Colonic mucosa (tissue), 4 donors: Measurements from ENCODE around the gene TMEM51. TPM values are rescaled to one million over a fixed set of nuclear protein-coding genes. Genes with fewer than 3 reads are reported as not detected.

Experiments
- DNase-seq: peaks from one replicate; pipeline ENCODE4 v3.0.0-alpha.2; 2020
- H3K27ac ChIP-seq: fragments of 200-600 bp; one replicate; pipeline ENCODE4 v1.8.0; 2021
- H3K27me3 ChIP-seq: fragments of 200-600 bp; one replicate; pipeline ENCODE4 v1.8.0; 2021
- H3K36me3 ChIP-seq: fragments of 200-600 bp; one replicate; pipeline ENCODE4 v1.8.0; 2021
- H3K4me1 ChIP-seq: fragments of 200-600 bp; one replicate; pipeline ENCODE4 v1.8.0; 2021; ENCODE audit warnings: mild to moderate bottlenecking
- H3K4me3 ChIP-seq: fragments of 200-600 bp; one replicate; pipeline ENCODE4 v1.8.0; 2021
- H3K9ac ChIP-seq, 2 donors: one replicate each; pipeline ENCODE4 v1.7.0; 2013; ENCODE audit warnings: control low read depth in 2 of 2, low read depth in 2 of 2, low read length in 2 of 2
- H3K9me3 ChIP-seq: fragments of 200-600 bp; one replicate; pipeline ENCODE4 v1.8.0; 2021
- intact Hi-C: fragments of 100-400 bp; cut with DNase I; formaldehyde crosslinking; loops from one replicate; pipeline ENCODE4 v1.14.1; 2022
- total RNA-seq, 2 donors: library from RNA; stranded (reverse); fragmentation: NEBNext Ultra II Directional in 1 of 2; extraction: Animal tissue kit (Norgen Biotek cat#: 25700) in 1 of 2; gene quantifications; one replicate each; pipeline ENCODE4 v1.2.1, GENCODE V29; 2021
- TF ChIP-seq, protein P1 (sequence below): fragments of 200-600 bp; IDR thresholded peaks from one replicate; pipeline ENCODE4 v1.8.0; 2022; ENCODE audit warnings: antibody characterized with exemption, mild to moderate bottlenecking
- donor health status: healthy.
- donor health status: DM: no; HTN: no; CAD: no.
- donor health status: DM: no; HTN: no; CAD: no.

The TMEM51 gene
- total RNA-seq, 2 donors from 2014 or later, result 21.3 to 28.6 TPM

DNA sequence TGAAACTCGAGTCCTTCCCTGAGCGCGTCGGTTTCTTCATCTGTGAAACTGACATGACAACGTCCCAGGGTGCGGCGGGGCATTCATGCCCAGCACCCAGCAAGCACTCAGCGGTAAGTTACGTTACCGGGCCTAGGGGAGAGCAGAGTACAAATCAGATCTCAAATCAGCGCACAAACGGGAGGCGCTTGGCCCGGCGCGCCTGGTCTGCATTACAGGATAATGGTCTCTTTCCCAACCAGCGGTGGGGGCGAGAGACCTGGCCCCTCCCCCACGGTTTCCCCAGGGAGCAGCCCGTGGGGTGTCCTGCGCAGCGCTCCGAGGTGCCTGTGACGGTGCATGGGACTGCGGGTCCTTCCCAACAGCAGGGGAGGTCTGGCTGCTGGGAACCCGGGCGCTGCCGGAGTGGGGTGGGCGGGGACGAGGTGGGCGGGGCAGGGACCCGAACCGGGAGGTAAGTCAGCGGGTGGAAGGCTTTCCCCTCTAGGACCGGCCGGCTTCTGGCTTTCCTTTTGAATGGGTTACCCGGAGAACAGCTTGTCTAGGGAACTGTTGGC, 1.0 kb downstream of the TMEM51 start:
- Histone ChIP-seq H3K9ac (peak overlapping the region; percentile 85 to 91), H3K9me3 (no peaks in the 10 kb centered on the region), H3K27me3 (no peaks in the 10 kb centered on the region), H3K36me3 (no peaks in the 10 kb centered on the region), H3K4me3 (peak overlapping the region; percentile 87), H3K27ac (peak overlapping the region; percentile 94), H3K4me1 (peaks cover 17% of the 10 kb centered on the region)
- peak; percentile 59 for DNase-seq
- TF ChIP-seq, protein P1, sequence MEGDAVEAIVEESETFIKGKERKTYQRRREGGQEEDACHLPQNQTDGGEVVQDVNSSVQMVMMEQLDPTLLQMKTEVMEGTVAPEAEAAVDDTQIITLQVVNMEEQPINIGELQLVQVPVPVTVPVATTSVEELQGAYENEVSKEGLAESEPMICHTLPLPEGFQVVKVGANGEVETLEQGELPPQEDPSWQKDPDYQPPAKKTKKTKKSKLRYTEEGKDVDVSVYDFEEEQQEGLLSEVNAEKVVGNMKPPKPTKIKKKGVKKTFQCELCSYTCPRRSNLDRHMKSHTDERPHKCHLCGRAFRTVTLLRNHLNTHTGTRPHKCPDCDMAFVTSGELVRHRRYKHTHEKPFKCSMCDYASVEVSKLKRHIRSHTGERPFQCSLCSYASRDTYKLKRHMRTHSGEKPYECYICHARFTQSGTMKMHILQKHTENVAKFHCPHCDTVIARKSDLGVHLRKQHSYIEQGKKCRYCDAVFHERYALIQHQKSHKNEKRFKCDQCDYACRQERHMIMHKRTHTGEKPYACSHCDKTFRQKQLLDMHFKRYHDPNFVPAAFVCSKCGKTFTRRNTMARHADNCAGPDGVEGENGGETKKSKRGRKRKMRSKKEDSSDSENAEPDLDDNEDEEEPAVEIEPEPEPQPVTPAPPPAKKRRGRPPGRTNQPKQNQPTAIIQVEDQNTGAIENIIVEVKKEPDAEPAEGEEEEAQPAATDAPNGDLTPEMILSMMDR, result no peak
- intact Hi-C loops, result loop anchor here (5.0 kb wide), 1 partner anchor 118 kb away; no protein-coding TSS in a partner anchor

DNA sequence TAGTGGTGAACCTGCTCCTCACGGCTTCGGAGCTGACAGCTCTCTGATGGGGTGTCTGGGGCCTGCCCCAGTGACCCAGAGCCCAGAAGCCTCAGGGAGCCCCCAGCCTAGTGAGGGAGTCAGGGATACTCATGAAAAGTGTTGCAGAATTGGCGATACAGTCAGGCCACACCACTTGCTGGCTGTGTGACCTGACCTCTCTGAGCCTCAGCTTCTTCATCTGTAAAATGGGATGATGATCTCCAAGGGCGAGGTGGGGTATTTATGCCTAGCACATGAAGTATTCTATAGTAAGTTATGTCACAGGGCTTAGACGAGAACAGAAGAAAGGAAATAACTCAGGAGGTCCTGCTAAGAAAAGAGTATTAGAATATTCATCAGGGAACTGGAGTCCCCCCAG, 1.6 kb downstream of the TMEM51 start:
- no peaks in the 10 kb centered on the region for H3K9me3 ChIP-seq
- intact Hi-C loops, result no loop called here
- H3K4me3 ChIP-seq, result peak overlapping the region; percentile 87
- H3K27ac ChIP-seq, result no peak overlapping the region
- no peaks in the 10 kb centered on the region for H3K27me3 ChIP-seq
- TF ChIP-seq, protein P1, result no peak
- H3K36me3 ChIP-seq, result no peaks in the 10 kb centered on the region
- H3K9ac ChIP-seq, result peak overlapping the region in 1 of 2 donors; percentile 6
- H3K4me1 ChIP-seq, result peaks cover 17% of the 10 kb centered on the region
- no peak for DNase-seq

DNA sequence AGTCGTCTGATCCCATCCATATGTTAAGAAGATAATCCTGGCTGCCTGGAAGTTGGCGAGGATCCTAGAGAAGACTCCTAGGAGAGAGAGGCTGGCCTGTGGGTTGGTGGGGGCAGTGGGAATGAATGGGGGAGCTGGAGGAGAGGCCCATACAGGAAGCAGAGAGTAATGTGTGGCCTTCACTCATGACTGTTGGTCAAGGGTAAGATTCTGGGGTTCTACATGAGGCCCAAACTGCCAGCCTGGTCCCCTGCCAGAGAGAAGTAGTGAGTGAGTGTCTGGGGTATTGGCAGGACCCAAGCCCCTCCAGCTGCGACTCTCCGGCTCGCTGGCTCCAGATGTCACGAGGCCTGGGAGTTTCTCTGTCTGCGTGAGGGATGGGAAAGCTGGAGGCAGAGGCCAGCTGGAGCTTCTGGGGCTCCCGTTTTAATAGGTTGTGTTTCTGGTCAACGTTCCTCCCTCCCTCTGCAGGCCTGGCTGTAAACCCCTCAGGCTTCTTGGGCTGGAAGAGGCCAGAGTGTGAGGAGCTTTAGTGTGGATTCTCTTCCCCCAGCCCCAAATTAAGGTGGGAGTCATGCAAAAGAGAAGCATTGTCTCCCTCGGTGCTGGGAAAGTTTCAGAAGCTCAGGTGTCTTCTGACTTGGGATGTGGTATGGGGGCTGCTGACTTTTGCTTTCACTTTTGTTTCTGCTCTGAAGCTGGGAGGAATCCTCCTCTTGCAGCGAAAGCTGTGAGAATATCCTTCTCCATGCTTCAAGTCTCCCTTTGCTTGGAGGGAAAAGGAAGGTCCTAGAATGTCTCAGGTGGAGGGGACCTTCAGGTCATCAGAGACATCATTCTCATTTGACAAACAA, 2.6 kb downstream of the TMEM51 start:
- intact Hi-C loops, result no loop called here
- DNase-seq, result no peak
- peaks cover 17% of the 10 kb centered on the region for H3K4me1 ChIP-seq

DNA sequence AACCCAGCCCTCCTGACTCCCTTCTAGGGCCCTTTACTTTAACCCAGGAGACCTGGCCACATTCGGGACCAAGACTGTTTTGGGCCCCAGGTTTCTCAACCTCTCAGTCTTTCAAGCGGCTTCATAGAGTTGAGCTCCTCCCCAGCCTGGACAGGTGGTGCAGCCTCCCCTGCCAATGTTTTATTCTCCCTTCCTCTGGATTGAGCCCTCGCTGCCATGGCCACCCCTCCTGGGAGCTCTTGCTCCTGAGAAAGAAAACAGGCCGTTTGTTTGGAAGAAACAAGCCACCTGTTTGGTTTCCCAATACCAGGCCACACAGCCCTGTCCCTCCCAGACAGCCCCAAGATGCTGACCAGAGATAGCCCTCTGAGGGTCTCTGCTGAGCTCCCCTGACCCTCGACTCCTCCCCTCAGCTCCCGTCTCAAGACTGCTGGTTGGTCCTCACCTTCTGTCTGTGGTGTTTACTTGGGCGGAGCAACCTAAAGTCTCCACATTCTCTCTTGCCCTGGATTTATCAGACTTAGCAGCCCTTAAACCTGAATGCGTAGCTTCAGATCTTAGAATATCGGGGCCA, 3.3 kb downstream of the TMEM51 start:
- Histone ChIP-seq H3K36me3 (no peaks in the 10 kb centered on the region), H3K27ac (peak overlapping the region; percentile 41), H3K4me1 (peaks cover 13% of the 10 kb centered on the region), H3K4me3 (no peak overlapping the region), H3K9me3 (no peaks in the 10 kb centered on the region), H3K27me3 (no peaks in the 10 kb centered on the region), H3K9ac (peak overlapping the region in 1 of 2 donors; percentile 23)
- intact Hi-C loops, result no loop called here
- no peak for DNase-seq
- TF ChIP-seq, protein P1, result no peak

More for the DNA sequence above, 2.6 kb downstream of the TMEM51 start:
- no peaks in the 10 kb centered on the region for H3K36me3 ChIP-seq
- TF ChIP-seq, protein P1, result no peak
- H3K4me3 ChIP-seq, result no peak overlapping the region
- H3K9me3 ChIP-seq, result no peaks in the 10 kb centered on the region
- peak overlapping the region; percentile 41 for H3K27ac ChIP-seq
- peak overlapping the region in 1 of 2 donors; percentile 61 for H3K9ac ChIP-seq
- no peaks in the 10 kb centered on the region for H3K27me3 ChIP-seq

- Histone ChIP-seq H3K9ac (no peak overlapping the region), H3K4me1 (peaks cover 10% of the 10 kb centered on the region), H3K27ac (no peak overlapping the region), H3K27me3 (no peaks in the 10 kb centered on the region), H3K36me3 (no peaks in the 10 kb centered on the region), H3K4me3 (no peak overlapping the region), H3K9me3 (no peaks in the 10 kb centered on the region)
- intact Hi-C loops, result no loop called here
- DNase-seq, result no peak
- TF ChIP-seq, protein P1, result no peak
These were observed 4.2 kb downstream of the TMEM51 start for GRCh38 chr1:15157524-15158399.
